ENCODE data around the gene TSKS. TPM values are rescaled to one million over a fixed set of nuclear protein-coding genes. Genes with fewer than 3 reads are reported as not detected.

Gene TSKS
- total and polyA plus RNA-seq, 2 donors (not counting 3 experiments of a cell fraction or from before 2014, with no cell fraction given): 0.03 TPM; not detected in 1

DNA sequence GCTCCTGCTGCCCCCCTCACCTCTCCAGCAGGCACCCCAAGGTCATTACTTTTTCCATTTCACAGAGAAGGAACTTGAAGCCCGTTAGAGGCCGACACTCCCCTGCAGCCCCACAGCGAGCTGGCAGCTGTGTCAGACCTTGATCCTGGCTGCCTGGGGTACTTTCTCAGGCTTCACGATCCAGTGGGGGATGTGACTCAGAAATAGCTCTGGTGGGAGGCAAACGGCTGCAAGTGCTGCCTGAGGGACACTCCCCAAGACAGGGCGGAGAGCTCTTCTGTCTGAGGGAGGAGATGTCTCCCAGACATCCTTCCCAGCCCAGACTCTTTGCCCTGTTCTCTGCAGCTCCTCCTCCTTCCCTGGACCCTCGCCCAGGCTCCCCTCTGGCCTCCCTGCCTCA lies 4.8 kb downstream of the TSKS start:
- Histone ChIP-seq H3K9me1 (replicated peaks; ENCODE audit: control insufficient read depth, extremely low read depth, insufficient read depth, low read length) (no peaks in the 10 kb centered on the region), H3K27me3 (ENCODE audit: control insufficient read depth in 2 of 2, insufficient read depth in 2 of 2, low read length in 2 of 2) (no peaks in the 10 kb centered on the region), H3K27ac (ENCODE audit: insufficient read depth, low read depth, low read length) (no peak overlapping the region), H3K9me3 (replicated peaks; ENCODE audit: control insufficient read depth, insufficient read depth, low read length) (no peaks in the 10 kb centered on the region), H3K4me1 (ENCODE audit: control insufficient read depth, extremely low read depth, insufficient read depth, low read length) (no peaks in the 10 kb centered on the region), H3K79me2 (ENCODE audit: control insufficient read depth, insufficient read depth, low read length) (no peaks in the 10 kb centered on the region), H4K20me1 (replicated peaks; ENCODE audit: control insufficient read depth, extremely low read depth, insufficient read depth, low read length) (no peaks in the 10 kb centered on the region), H3K36me3 (ENCODE audit: control insufficient read depth in 2 of 2, extremely low read depth in 1 of 2, insufficient read depth in 2 of 2, low read length in 2 of 2) (no peaks in the 10 kb centered on the region), H3K4me2 (ENCODE audit: insufficient read depth, low read length) (no peak overlapping the region), H2AFZ (ENCODE audit: low read depth, low read length) (no peak overlapping the region), H3K9ac (replicated peaks; ENCODE audit: extremely low read depth, insufficient read depth, low read length) (no peak overlapping the region), H3K4me3 (replicated peaks in 1 of 3; ENCODE audit: insufficient read depth in 1 of 3, low read depth in 1 of 3, low read length in 3 of 3) (no peak overlapping the region)
- no peak for DNase-seq (ENCODE audit: low read depth, low spot score)
- dilution Hi-C loops (cut with MboI; ENCODE audit: extremely low pct_ligation_motif_present, low sequenced_read_pairs): no loop called here
- ChIA-PET POLR2A (interaction anchor here (0.6 kb wide), 1 partner anchor 39 kb away, joined by 3 read pairs; no protein-coding TSS in a partner anchor), CTCF (no interaction called here)
- TF ChIP-seq MYC (IDR thresholded peaks at IDR 0.05; ENCODE audit: low read depth, low read length) (no peak), POLR2AphosphoS5 (IDR thresholded peaks at IDR 0.05; ENCODE audit: insufficient read depth, low read depth, low read length) (no peak), FOS (IDR thresholded peaks at IDR 0.05; ENCODE audit: borderline replicate concordance, insufficient read depth, low read length) (no peak), POLR2A (IDR thresholded peaks at IDR 0.05; ENCODE audit: low read depth, low read length) (no peak), JUN (IDR thresholded peaks at IDR 0.05; ENCODE audit: borderline replicate concordance, insufficient read depth, insufficient read length, low read depth) (no peak), GATA2 (IDR thresholded peaks at IDR 0.05; ENCODE audit: insufficient read depth, insufficient read length, low read depth, low read length) (no peak), EZH2 (IDR thresholded peaks at IDR 0.05; ENCODE audit: borderline replicate concordance, low read depth, low read length, severe bottlenecking) (no peak)
- TF ChIP-seq, protein P1, sequence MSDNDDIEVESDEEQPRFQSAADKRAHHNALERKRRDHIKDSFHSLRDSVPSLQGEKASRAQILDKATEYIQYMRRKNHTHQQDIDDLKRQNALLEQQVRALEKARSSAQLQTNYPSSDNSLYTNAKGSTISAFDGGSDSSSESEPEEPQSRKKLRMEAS (IDR thresholded peaks at IDR 0.05; ENCODE audit: insufficient read depth, insufficient read length): no peak
- TF ChIP-seq, protein P2, sequence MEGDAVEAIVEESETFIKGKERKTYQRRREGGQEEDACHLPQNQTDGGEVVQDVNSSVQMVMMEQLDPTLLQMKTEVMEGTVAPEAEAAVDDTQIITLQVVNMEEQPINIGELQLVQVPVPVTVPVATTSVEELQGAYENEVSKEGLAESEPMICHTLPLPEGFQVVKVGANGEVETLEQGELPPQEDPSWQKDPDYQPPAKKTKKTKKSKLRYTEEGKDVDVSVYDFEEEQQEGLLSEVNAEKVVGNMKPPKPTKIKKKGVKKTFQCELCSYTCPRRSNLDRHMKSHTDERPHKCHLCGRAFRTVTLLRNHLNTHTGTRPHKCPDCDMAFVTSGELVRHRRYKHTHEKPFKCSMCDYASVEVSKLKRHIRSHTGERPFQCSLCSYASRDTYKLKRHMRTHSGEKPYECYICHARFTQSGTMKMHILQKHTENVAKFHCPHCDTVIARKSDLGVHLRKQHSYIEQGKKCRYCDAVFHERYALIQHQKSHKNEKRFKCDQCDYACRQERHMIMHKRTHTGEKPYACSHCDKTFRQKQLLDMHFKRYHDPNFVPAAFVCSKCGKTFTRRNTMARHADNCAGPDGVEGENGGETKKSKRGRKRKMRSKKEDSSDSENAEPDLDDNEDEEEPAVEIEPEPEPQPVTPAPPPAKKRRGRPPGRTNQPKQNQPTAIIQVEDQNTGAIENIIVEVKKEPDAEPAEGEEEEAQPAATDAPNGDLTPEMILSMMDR (IDR thresholded peaks at IDR 0.05; ENCODE audit: extremely low read depth in 1 of 2, insufficient read depth in 1 of 2, low read depth in 1 of 2, low read length in 2 of 2): no peak
- intact Hi-C loops (cut with micrococcal nuclease): no loop called here
- FAIRE-seq: no peak
- no TSS peak for BruUV-seq (replicated peaks)

Data from endothelial cell of umbilical vein (primary cell).